ENCODE measurements around the gene ECI2. TPM values are rescaled to one million over a fixed set of nuclear protein-coding genes. Genes with fewer than 3 reads are reported as not detected.
A peak's percentile ranks its signal among the peaks of the same experiment; 100 is the strongest.

Gene ECI2
- total and polyA plus RNA-seq, 2 experiments from 2014 or later, result 63.7 to 102 TPM

GRCh38 chr6:4139272-4139671 is 3.9 kb upstream of the ECI2 start:
- no peaks in the 10 kb centered on the region for H4K20me1 ChIP-seq (replicated peaks; ENCODE audit: insufficient read depth)
- no peak overlapping the region for H3K4me2 ChIP-seq
- no peaks in the 10 kb centered on the region for H3K9me3 Mint-ChIP-seq
- no peaks in the 10 kb centered on the region for H3K36me3 ChIP-seq (ENCODE audit: insufficient read depth)
- no peak overlapping the region for H3K27ac Mint-ChIP-seq
- no peak overlapping the region for H3K27ac ChIP-seq (ENCODE audit: low read depth)
- H3K27me3 ChIP-seq (ENCODE audit: insufficient read depth), result no peaks in the 10 kb centered on the region
- H3K27me3 Mint-ChIP-seq (ENCODE audit: insufficient read depth, low read depth, poor library complexity), result peaks cover 3% of the 10 kb centered on the region
- H3K4me3 Mint-ChIP-seq, result no peak overlapping the region
- H3K79me2 ChIP-seq (replicated peaks; ENCODE audit: insufficient read depth), result no peaks in the 10 kb centered on the region
- H3K4me1 ChIP-seq (ENCODE audit: insufficient read depth), result peaks cover 8% of the 10 kb centered on the region
- TF ChIP-seq ETS1 (IDR thresholded peaks at IDR 0.05), result no peak
- TF ChIP-seq CTCF (conservative IDR thresholded peaks at IDR 0.05; ENCODE audit: low read depth in 2 of 2), result no peak
- no peak for TF ChIP-seq ZNF114 (CRISPR knock-in tag; IDR thresholded peaks at IDR 0.05)
- no peak for TF ChIP-seq EZH2phosphoT487 (IDR thresholded peaks at IDR 0.05; ENCODE audit: unreplicated experiment)
- no peak for TF ChIP-seq ZNF462 (CRISPR knock-in tag; IDR thresholded peaks at IDR 0.05)
- TF ChIP-seq NANOG (IDR thresholded peaks at IDR 0.05; ENCODE audit: borderline replicate concordance), result no peak
- TF ChIP-seq ZNF331 (CRISPR knock-in tag; IDR thresholded peaks at IDR 0.05; ENCODE audit: low read depth), result no peak
- no peak for TF ChIP-seq STAT1 (IDR thresholded peaks at IDR 0.05; ENCODE audit: unreplicated experiment)
- TF ChIP-seq CREB1 (CRISPR knock-in tag; IDR thresholded peaks at IDR 0.05; ENCODE audit: low read depth), result no peak
- TF ChIP-seq POLR2AphosphoS5 (IDR thresholded peaks at IDR 0.05; ENCODE audit: low read depth), result no peak
- no peak for TF ChIP-seq EZH2 (IDR thresholded peaks at IDR 0.05; ENCODE audit: low read depth, unreplicated experiment)
- TF ChIP-seq REST (IDR thresholded peaks at IDR 0.05; ENCODE audit: unreplicated experiment), result no peak
- no peak for TF ChIP-seq JUNB (IDR thresholded peaks at IDR 0.05; ENCODE audit: unreplicated experiment)
- 0 out of 2 replicates have a peak, but pooled peaks cover 5% of the 10 kb centered on the region for H3F3A ChIP-seq (replicated peaks; ENCODE audit: low read depth)
- H3K36me3 Mint-ChIP-seq (ENCODE audit: low read depth), result no peaks in the 10 kb centered on the region
- DNase-seq (ENCODE audit: low spot score) (no peak), ATAC-seq (no peak)
- H3K4me3 ChIP-seq, result no peak overlapping the region
- H3K4me1 Mint-ChIP-seq, result peaks cover 15% of the 10 kb centered on the region
- peak overlapping the region; percentile 30 for H2AFZ ChIP-seq
- no peaks in the 10 kb centered on the region for H3K9me2 ChIP-seq (ENCODE audit: insufficient read depth)

Measured in GM23338 (cell line).